ENCODE measurements around the gene RNU1-4.
"Not testable (repeated sequence)": the region's sequence is repeated elsewhere in the genome, so short reads cannot be mapped to it uniquely, and the experiment has no call there.

The RNU1-4 gene

GRCh38 chr1:16779525-16779924, 39.2 kb downstream of the RNU1-4 start:
- H3K27ac Mint-ChIP-seq; H3K36me3 Mint-ChIP-seq (ENCODE audit: low read depth); intact Hi-C loops (cut with micrococcal nuclease); H3K4me3 Mint-ChIP-seq; H3K9me3 Mint-ChIP-seq; H3K4me1 Mint-ChIP-seq (ENCODE audit: low read depth): not testable (repeated sequence)
- H3K27me3 Mint-ChIP-seq = peaks cover 17% of the 10 kb centered on the region

- H3K4me3 Mint-ChIP-seq; H3K27ac Mint-ChIP-seq; H3K36me3 Mint-ChIP-seq (ENCODE audit: low read depth); H3K4me1 Mint-ChIP-seq (ENCODE audit: low read depth); intact Hi-C loops (cut with micrococcal nuclease); H3K9me3 Mint-ChIP-seq: not testable (repeated sequence)
- H3K27me3 Mint-ChIP-seq = peaks cover 17% of the 10 kb centered on the region
These were observed 40.7 kb downstream of the RNU1-4 start for GRCh38 chr1:16781033-16781432.

DNA sequence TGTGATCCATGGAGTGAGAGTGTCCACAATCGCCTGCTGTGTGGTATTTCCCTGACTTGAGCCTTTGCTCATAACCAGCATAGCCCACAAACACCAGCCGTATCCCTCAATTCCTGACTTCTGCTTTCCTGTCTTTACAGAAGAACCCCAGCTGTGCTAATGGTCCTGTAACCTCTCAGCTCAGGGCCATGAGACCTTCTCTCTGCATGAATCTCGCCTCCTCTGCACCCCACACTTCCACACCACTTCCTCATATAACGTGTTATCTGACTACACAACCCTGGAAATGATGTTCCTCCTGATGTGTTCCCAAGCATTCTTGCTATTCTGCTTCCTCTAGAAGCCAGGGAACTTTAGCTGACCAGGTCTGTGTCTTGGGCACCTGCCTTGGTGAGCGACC, 41.3 kb downstream of the RNU1-4 start:
- H3K27me3 Mint-ChIP-seq = peaks cover 19% of the 10 kb centered on the region
- H3K36me3 Mint-ChIP-seq (ENCODE audit: low read depth); intact Hi-C loops (cut with micrococcal nuclease); H3K9me3 Mint-ChIP-seq; H3K4me3 Mint-ChIP-seq; H3K4me1 Mint-ChIP-seq (ENCODE audit: low read depth); H3K27ac Mint-ChIP-seq: not testable (repeated sequence)

DNA sequence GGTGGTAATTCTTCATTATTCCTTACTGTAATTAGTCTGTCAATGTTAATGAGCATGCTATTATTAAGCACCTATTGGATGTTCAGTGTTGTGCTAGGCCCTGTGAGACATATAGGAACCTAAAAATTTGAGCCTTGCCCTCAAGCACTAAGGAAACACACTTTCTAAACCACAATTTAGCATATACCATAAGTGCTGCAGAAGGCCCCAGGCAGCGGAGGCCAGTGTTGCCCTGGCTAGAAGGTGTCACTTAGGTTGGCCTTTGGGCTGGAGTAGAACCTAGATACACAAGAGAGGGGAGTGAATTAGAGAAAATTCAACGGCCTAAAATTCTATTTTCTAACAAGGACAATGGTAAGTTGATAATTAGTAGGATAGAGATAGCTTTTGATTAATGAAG, 44.6 kb downstream of the RNU1-4 start:
- intact Hi-C loops (cut with micrococcal nuclease); H3K36me3 Mint-ChIP-seq (ENCODE audit: low read depth); H3K27ac Mint-ChIP-seq; H3K27me3 Mint-ChIP-seq; H3K9me3 Mint-ChIP-seq; H3K4me1 Mint-ChIP-seq (ENCODE audit: low read depth); H3K4me3 Mint-ChIP-seq: not testable (repeated sequence)

- not testable (repeated sequence) for H3K36me3 Mint-ChIP-seq (ENCODE audit: low read depth)
These were observed 46.0 kb downstream of the RNU1-4 start for GRCh38 chr1:16786362-16786761.

GRCh38 chr1:16787175-16787574, 46.9 kb downstream of the RNU1-4 start:
- H3K27ac Mint-ChIP-seq; H3K4me1 Mint-ChIP-seq (ENCODE audit: low read depth); H3K27me3 Mint-ChIP-seq; H3K9me3 Mint-ChIP-seq; intact Hi-C loops (cut with micrococcal nuclease); H3K36me3 Mint-ChIP-seq (ENCODE audit: low read depth); H3K4me3 Mint-ChIP-seq: not testable (repeated sequence)

More at GRCh38 chr1:16786362-16786761, 46.0 kb downstream of the RNU1-4 start:
- intact Hi-C loops (cut with micrococcal nuclease); H3K27ac Mint-ChIP-seq; H3K27me3 Mint-ChIP-seq; H3K4me3 Mint-ChIP-seq; H3K9me3 Mint-ChIP-seq; H3K4me1 Mint-ChIP-seq (ENCODE audit: low read depth): not testable (repeated sequence)

- H3K9me3 Mint-ChIP-seq; H3K27ac Mint-ChIP-seq; H3K36me3 Mint-ChIP-seq (ENCODE audit: low read depth); H3K27me3 Mint-ChIP-seq; H3K4me3 Mint-ChIP-seq; H3K4me1 Mint-ChIP-seq (ENCODE audit: low read depth); intact Hi-C loops (cut with micrococcal nuclease): not testable (repeated sequence)
These were observed 47.4 kb downstream of the RNU1-4 start for GRCh38 chr1:16787711-16788110.

Measured in dendritic cell treated with granulocyte-macrophage colony-stimulating factor and Interleukin-4, amounts not matched to agents 40 ng/mL and 50 ng/mL, for 4 days (primary cell).